Right lobe of liver (tissue), 4 donors: ENCODE measurements around the gene CEP295NL.
"Not testable (repeated sequence)": the region's sequence is repeated elsewhere in the genome, so short reads cannot be mapped to it uniquely, and the experiment has no call there.

ENCODE experiments used
- POLR2A ChIP-seq: fragments of 450-650 bp; IDR thresholded peaks from one replicate; pipeline ENCODE4 v1.6.1; 2017; ENCODE audit warnings: antibody characterized with exemption, mild to moderate bottlenecking
- TF ChIP-seq, protein P1 (sequence below), 4 donors: fragments of 200-600 bp in 3 of 4; fragments of 450-650 bp in 1 of 4; IDR thresholded peaks; one replicate each; pipeline versions ENCODE4 v1.5.1 to v1.8.0; 2016 to 2022; ENCODE audit warnings: antibody characterized with exemption in 4 of 4, mild to moderate bottlenecking in 2 of 4
- donor health status: DM: no; HTN: no; CAD: no.
- donor health status: DM: no; HTN: no; CAD: no.
- donor health status: DM: no; HTN: yes; CAD: no.

DNA sequence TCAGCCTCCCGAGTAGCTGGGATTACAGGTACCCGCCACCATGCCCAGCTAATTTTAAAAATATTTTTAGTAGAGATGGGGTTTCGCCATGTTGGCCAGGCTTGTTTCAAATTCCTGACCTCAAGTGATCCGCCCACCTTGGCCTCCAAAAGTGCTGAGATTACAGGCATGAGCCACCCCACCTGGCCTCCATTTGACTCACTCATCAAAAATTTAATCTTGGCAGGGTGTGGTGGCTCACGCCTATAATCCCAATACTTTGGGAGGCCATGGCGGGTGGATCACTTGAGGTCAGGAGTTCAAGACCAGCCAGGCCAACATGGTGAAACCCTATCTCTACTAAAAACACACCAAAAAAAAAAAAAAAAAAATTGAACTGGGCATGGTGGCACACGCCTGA, 8.5 kb upstream of the CEP295NL start:
- TF ChIP-seq, protein P1, sequence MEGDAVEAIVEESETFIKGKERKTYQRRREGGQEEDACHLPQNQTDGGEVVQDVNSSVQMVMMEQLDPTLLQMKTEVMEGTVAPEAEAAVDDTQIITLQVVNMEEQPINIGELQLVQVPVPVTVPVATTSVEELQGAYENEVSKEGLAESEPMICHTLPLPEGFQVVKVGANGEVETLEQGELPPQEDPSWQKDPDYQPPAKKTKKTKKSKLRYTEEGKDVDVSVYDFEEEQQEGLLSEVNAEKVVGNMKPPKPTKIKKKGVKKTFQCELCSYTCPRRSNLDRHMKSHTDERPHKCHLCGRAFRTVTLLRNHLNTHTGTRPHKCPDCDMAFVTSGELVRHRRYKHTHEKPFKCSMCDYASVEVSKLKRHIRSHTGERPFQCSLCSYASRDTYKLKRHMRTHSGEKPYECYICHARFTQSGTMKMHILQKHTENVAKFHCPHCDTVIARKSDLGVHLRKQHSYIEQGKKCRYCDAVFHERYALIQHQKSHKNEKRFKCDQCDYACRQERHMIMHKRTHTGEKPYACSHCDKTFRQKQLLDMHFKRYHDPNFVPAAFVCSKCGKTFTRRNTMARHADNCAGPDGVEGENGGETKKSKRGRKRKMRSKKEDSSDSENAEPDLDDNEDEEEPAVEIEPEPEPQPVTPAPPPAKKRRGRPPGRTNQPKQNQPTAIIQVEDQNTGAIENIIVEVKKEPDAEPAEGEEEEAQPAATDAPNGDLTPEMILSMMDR (IDR thresholded peaks at IDR 0.05), result not testable (repeated sequence)
- TF ChIP-seq POLR2A, result not testable (repeated sequence)
